NCI-H128 (cell line): Measurements from ENCODE around the gene KIAA2012.
"Not testable (repeated sequence)": the region's sequence is repeated elsewhere in the genome, so short reads cannot be mapped to it uniquely, and the experiment has no call there.

Source experiments
- DNase-seq: peaks from one replicate; lab custom pipeline; 2025; ENCODE audit not compliant: unreplicated experiment; lab: John Stamatoyannopoulos, UW

KIAA2012 gene

DNA sequence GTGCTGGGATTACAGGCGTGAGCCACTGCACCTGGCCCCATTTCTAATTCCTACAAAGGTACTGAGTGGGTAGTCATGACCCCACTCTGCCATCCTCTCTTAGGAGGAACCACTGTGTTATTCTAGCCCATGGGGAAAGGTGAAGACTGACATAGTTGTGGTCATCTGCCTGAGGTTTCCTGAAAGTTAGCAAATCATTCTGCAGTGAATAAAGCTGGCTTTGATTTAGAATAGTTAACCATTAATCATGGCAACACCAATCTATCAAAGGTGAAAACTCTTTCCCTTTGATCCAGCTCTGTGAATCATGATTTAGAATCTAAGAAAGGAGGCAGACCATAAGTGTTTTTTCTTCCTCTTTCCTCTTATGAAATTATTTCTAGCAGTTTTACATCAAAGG, 114.5 kb downstream of the KIAA2012 start:
- DNase-seq, result no peak

DNA sequence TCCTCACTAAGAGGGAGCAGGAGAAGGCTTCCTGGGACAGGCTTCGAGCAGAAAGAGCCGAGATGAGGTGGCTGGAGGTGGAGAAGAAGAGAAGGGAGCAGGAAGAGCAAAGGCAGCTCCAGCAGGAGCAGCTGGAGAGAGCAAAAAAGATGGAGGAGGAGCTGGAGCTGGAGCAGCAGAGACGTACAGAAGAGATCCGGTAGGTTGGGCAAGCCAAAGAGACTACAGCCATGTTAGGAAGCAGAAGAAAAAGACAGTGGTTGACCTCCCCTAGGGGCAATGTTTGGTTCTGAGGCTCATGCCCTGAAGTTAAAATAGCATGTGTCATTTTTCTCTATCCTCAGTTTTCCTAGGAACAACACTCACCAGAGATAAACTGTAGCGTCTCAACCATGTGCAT, 120.2 kb downstream of the KIAA2012 start:
- no peak for DNase-seq

- DNase-seq, result no peak
Measured at GRCh38 chr2:202193881-202194353, 120.9 kb downstream of the KIAA2012 start.

GRCh38 chr2:202194418-202194817, 121.4 kb downstream of the KIAA2012 start:
- DNase-seq, result no peak

DNA sequence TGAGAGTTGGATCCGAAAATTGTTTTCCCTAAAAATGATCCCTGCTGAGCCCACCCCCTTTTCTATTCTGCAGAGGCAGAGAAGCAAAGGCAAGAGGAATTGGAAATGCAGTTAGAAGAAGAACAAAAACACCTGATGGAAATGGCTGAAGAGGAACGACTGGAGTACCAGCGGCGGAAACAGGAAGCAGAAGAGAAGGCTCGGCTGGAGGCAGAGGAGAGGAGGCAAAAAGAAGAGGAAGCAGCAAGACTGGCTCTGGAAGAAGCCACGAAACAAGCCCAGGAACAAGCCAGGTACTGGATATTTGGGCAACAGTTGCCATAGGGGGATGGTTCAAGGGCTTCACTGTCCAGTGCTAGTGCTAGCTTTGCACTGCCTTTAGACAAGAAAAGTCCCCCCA, 123.7 kb downstream of the KIAA2012 start:
- no peak for DNase-seq

DNA sequence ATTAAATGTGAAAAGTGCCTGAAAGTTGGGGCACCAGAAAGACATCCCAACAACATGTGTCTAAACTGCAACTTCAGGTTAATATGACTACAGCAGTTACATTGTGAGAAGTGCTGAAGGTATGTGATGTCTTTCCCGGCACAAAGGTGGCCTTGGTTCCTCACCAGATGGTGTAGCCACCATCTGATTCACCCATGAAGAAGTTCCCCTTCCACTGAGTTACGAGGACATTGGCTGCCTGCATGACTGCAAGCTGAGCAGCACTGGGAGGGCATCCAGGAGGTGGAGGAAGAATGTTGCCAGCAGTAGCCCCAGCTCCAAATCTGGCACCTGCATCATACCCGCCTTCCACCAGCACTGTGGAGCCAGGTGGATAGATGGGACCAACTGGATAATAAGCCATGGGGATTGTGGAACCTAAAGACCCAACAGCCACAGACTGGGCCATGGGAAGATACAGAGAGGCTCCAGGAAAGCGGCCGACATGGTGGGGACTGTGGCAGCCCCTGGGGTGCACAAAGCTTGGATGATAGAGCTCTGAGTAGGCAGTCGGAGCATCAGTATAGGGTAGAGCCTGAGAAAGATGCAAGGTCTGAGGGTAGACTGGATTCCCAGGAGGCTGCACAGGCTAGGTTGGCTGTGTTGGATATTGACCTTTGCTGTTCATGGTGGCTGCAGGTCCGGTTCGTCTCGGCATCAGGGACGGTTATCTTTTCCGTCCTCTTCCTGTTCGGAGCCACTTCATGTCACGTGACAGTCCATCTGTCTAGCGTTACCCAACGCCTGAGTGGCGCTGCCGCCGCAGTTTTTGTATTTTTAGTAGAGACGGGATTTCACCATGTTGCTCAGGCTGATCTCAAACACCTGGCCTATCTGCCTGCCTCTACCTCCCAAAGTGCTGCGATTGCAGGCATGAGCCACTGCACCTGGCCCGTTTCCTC, 128.4 kb downstream of the KIAA2012 start:
- DNase-seq, result no peak

- DNase-seq, result no peak
Measured at GRCh38 chr2:202203348-202203747, 130.3 kb downstream of the KIAA2012 start.

DNA sequence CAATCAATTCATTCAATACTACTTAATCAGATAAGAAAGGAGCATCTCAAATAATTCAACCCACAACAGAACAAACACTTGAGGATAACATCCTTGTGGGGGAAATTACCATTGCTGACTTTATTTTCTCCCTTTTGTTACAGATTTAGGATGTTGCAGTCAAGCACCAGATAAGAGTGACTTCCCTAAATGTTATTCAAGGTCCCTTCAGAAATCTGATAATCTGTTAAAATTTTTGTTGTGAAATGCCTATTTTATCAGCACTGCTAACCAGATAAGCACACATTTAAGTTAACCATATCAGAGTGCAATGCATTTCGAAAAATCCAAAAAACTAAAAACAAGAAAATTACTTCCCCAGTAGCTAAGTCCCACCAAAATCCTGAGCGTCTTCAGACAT, 131.8 kb downstream of the KIAA2012 start:
- DNase-seq, result no peak

DNA sequence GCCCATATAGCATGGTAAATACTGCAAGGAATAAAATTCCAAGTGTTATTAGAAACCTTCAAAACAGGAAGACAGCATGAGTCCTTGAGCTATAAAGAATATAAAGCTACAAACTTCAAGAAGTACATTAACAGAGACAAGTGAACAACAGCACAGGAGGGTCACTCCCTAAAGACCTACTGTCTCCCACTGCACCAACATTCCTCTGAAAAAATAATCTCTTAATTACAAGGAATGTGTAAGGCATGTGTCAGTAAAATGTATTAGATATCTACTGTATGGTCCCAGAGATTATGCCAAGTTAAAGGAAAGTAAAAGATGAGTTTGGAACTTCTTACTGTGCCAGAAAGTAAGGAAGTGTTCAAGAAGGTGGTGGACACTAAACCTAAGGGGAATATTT, 135.5 kb downstream of the KIAA2012 start:
- no peak for DNase-seq

- no peak for DNase-seq
Measured at GRCh38 chr2:202215179-202215578, 142.1 kb downstream of the KIAA2012 start.

DNA sequence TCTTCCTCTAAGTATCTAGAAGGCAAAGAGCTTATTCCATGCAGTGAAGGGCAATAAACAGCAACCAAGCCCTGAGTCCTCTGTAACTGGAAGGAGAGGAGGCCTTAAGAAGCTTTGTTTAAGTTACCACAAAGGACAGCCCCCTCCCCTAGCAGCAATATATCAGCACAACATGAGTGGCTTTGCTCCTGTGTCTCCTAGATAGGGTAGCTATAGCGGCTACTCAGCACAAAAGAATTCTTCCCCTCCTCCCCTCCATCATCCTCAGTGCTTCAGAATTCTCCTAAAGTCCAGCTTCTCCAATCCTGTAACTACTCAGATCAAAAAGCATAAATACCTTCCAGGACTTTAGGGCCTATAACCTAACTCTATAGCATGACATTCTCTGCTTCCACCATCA, 148.8 kb downstream of the KIAA2012 start:
- no peak for DNase-seq

GRCh38 chr2:202237787-202238233, 164.8 kb downstream of the KIAA2012 start:
- no peak for DNase-seq

GRCh38 chr2:202238234-202239197, 165.5 kb downstream of the KIAA2012 start, which contains the start of gene SUMO1:
Gene SUMO1 (minus strand): TSS chr2:202238597. CDS start chr2:202238451, 146 bp downstream.
- DNase-seq, result peak; percentile 68

DNA sequence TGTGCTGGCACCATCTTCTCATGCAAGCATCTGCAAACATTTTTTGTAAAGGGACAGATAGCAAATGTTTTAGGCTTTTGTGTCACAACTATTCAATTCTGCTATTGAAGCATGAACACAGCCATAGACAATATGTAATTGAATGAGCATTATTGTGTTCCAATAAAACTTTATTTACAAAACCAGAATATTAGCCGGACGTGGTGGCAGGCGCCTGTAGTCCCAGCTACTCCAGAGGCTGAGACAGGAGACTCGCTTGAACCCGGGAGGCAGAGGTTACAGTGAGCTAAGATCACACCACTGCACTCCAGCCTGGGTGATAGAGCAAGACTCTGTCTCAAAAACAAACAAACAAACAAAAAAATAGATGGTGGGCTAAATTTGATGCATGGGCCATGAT, 174.7 kb downstream of the KIAA2012 start:
- not testable (repeated sequence) for DNase-seq

DNA sequence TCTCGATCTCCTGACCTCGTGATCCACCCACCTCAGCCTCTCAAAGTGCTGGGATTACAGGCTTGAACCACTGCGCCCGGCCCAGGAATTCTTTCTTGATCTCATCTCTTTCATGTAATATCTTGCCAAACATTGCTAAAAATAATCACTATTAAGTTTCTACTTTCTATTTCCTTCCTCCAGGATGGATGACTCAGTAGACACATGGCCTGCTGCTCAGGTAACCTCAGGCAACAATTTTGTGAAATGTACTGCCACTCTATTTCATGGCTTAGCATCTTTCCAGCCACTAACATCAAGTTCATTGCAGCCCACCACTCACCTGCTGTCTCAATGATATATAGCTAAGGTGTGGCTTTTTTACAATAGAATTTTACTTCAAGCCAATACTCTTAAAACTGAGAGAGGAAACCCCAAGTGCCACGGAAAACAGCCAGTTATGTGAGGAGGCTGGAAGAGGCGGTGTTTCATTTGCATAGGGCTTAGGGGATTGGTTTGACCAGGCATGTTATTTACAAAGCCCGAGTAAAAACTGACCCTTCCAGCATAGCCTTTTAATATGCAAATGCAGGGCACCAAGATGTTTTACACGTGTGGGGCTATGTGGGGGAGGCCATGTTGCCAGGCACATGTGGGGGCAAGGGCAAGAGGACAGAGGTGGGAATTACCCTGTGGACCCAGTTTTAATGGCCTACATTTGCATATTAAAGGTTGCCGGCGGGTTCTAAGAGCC, 176.6 kb downstream of the KIAA2012 start:
- DNase-seq, result no peak

DNA sequence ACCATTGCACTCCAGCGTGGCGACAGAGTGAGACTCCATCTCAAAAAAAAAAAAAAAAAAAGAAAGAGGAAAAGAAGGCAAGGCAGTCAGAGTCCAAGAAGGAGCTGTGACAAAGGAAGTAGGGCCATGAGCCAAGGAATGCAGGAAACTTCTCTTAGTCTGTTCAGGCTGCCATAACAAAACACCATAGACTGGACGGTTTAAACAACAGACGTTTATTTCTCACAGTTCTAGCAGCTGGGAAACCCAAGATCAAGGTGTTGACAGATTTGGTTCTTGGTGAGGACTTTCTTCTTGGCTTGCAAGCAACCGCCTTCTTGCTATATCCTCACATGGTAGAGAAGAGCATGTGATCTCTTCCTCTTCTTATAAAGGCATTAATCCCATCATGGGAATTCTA, 178.4 kb downstream of the KIAA2012 start:
- DNase-seq, result no peak
